Activated CD4-positive, CD25-positive, alpha-beta regulatory T cell treated with anti-CD3 and anti-CD28 coated beads, Interleukin-2, amount 50 U/mL, for 72 hours (primary cell): ENCODE results near the gene KIAA2012.
"Not testable (repeated sequence)": the region's sequence is repeated elsewhere in the genome, so short reads cannot be mapped to it uniquely, and the experiment has no call there.

Source experiments
- DNase-seq: peaks from one replicate; pipeline ENCODE4 v3.0.0; 2021

KIAA2012 gene

GRCh38 chr2:202120828-202121227 lies 47.8 kb downstream of the KIAA2012 start:
- no peak for DNase-seq

DNA sequence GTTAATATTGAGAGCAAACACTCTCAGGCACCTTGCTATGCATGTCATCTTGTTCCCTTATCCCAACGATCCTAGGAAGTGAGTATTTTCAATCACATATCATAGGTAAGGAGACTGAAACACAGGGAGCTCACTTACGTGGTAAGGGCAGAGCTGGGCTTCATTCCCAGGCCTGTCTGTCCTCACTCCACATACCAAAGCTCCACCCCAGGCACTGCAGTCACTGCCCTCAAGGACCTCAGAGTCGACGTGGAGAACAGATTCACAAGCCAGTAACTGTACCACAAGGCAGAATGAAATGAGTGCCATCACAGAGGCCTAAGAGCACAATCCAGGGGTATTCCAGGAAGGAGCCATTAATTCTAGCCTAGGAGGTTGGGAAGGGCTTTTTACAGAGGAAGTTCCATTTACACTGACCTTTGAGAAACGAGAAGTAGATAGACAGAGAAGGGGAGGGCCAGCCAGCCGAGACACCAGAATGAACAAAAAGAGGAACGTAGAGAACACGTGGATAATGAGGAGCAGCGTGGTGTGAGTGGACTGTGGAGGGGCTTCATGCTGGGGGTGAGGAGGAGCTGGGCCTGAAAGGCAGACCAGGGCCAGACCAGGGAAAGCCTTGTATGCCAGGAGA lies 48.6 kb downstream of the KIAA2012 start:
- DNase-seq, result no peak

DNA sequence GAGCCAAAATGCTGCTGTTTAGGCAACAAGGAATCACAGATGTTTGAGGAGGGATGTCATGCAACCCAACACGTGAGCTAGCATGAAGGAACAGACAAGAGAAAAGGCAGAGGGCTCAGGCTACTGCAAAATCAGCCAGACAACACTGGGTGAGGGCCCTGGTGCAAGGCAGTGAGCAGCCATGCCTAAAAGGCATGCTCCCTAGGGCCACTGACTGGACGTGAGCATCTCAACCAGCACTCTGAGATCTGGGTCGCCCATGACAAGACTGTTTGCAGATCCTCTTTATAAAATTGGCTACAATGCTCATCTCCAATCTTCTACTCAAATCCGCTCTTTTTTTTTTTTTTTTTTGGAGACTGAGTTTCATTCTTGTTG lies 49.1 kb downstream of the KIAA2012 start:
- no peak for DNase-seq

GRCh38 chr2:202122980-202123720 lies 50.1 kb downstream of the KIAA2012 start:
- DNase-seq, result no peak

DNA sequence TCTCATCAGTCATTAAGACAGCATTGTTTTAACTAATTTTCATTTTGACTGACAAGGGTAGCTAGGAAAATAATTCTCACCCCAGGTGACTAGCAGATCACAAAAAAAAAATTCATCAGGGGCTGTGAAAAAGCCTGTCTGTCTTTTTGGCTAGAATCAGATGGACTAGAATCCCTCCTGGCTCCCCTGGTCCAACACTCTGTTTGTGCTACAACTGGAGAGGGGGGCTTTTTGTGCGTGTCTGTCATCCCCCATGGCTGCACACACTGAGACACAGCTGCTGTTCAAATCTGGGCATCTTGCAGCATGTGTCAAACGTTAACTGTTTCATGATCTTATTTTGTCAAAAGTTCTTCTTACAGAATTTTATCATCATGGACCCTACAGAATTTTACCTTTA lies 51.2 kb downstream of the KIAA2012 start:
- DNase-seq, result no peak

DNA sequence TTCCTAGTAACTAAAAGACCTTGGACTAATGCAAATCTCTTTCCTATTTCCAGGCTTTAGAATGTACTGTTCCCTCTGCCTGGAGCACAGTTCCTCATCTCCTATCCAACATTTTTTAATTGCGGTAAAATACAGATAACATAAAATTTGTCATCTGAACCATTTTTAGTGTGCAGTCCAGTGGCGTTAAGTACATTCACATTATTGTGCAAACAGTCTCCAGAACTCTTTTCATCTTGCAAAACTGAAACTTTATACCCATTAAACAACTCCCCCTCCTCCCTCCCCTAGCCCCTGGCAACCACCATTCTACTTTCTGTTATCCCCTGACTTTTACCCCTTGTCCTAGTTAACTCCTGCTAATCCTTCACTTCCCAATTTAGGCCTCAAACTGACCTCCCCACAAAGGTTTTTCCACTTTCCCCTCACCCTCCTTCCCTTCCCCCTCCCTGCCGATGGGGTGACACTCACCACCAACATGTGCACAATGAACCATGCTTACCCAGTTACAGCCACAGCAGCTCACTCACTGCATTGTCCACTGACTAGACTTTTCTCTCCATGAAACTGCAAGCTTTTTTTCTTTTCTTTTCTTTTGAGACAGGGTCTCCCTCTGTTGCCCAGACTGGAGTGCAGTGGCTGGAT lies 54.8 kb downstream of the KIAA2012 start:
- no peak for DNase-seq

GRCh38 chr2:202129841-202130240 lies 56.8 kb downstream of the KIAA2012 start:
- DNase-seq, result no peak

GRCh38 chr2:202133200-202133908 lies 60.3 kb downstream of the KIAA2012 start:
- no peak for DNase-seq

GRCh38 chr2:202133909-202134265 lies 60.8 kb downstream of the KIAA2012 start:
- no peak for DNase-seq

DNA sequence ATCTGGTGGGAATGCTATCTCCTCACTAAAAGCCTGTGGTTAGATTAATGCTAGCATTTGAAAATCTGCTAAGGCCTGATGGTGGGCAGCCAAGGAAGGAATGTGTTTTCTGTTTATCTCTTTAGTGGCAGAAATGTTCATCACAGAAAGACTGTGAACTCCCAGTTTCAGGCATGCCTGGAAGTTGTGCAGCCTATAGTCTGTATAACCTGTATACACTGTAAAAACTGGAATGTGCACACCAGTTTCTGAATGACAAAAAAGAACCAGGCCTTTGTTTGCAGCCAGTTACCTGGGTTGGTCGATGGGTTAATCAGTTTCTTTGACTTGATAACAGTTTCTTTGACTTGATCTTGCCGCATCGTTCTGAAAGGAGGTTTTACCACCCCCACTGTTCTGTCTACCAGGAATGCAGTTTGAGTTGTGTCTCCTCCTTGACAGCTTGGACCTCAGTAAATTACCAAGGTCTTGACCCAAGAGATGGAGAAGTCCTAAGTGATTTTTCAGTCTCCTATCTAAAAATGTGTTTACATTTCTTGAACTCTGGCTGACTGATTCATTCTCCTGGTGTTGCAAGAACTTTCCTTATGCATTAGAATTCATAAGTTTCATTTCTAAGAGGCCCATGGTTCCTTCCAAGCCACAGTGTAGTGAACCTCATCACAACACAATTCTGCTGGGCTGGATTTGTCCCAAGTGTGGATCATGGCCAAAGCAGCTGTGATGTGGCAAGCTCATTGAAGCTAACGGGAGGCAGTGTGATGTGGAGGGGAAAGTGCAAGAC lies 62.2 kb downstream of the KIAA2012 start:
- DNase-seq, result no peak

DNA sequence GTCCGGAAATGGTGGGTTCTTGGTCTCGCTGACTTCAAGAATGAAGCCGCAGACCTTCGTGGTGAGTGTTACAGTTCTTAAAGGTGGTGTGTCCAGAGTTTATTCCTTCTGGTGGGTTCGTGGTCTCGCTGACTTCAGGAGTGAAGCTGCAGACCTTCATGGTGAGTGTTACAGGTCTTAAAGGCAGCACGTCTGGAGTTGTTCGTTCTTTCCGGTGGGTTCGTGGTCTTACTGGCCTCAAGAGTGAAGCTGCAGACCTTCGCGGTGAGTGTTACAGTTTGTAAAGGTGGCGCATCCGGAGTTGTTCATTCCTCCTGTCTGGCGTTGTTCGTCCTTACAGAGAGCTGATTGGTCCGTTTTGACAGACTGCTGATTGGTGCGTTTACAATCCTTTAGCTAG lies 63.0 kb downstream of the KIAA2012 start:
- DNase-seq, result not testable (repeated sequence)

DNA sequence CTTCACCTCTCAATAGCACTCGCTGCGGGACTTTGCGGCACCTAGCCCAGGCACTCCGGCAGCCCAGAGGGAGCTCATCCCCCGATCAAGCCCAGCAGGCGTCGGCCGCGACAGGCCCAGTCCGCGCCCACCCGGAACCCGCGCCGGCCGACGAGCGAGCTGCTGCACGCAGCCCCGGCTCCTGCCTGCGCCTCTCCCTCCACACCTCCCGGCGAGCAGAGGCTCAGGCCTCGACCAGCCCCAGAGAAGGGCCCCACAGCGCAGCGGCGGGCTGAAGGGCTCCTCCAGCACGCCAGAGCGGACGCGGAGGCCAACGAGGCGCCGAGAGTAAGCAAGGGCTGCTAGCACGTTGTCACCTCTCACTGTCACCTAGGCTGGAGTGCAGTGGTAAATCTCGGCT lies 63.5 kb downstream of the KIAA2012 start:
- DNase-seq, result no peak

GRCh38 chr2:202140522-202141252 lies 67.6 kb downstream of the KIAA2012 start:
- no peak for DNase-seq

DNA sequence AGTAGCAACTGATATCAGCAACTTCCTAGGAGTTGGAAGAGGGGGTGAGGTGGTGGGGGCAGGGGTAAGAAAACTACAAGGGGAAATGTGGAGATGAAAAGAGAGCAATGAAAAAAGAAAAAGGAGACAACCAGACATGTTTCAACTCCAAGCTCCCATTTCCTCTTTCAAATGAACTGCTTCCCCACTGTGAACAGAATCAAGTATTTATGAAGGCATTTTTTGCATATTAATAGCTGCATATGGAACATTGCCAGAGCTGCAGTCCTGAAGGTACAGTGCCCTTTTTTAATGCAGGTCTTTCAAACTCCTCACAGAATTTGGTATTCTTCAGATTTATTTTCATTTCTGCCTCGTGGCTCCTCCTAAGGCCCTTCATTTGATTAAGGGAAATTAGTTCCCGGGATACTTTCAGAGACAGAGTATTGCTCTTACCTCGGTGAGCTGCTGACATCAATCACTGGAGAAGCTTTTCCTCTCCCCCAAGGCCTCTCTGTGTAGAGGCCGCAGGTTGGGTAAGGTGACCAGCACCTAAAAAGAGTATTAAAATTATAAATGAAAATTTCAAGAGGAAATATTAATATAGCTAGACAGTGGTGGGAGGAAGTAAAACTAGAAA lies 68.4 kb downstream of the KIAA2012 start:
- DNase-seq, result no peak

GRCh38 chr2:202142540-202142939 lies 69.5 kb downstream of the KIAA2012 start:
- no peak for DNase-seq

GRCh38 chr2:202147775-202148174 lies 74.7 kb downstream of the KIAA2012 start:
- no peak for DNase-seq

DNA sequence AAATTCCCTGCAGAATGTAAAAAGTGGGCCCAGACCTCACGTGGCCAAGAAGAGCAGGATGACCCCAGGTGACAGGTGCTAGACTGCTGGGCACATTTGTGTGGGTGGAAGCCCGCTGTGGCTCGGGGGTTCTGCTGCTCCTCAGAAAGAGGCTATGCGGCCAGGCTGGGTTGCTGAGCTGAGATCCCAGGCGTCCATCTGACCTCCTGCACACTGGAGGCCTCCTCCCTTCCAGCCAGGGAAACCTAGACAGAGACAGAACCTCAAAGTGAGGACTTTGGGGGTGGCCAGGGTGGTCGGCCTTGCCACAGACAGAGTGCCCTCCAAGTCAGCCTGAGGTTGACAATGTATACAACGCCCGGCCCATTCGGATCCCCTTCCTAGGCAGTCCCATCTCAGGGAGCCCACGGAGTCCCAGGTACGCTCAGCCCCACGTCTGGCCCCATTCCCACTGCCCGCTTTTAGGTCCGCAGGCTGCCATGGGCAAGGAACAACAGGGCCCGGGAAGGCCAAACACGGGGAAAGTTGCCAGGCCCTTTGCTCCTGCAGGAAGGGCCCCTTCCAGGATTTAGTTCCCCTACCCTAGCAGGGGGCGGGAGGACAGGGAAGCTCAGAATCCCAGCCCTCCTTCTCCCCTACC lies 75.6 kb downstream of the KIAA2012 start:
- no peak for DNase-seq

- no peak for DNase-seq
Measured at GRCh38 chr2:202149155-202149762, 76.2 kb downstream of the KIAA2012 start.

- no peak for DNase-seq
Measured at GRCh38 chr2:202149936-202150335, 76.9 kb downstream of the KIAA2012 start.

- DNase-seq, result no peak
Measured at GRCh38 chr2:202152104-202152715, 79.2 kb downstream of the KIAA2012 start.
